Kasumi-1 (cell line): Measurements from ENCODE around the gene EDARADD.
"Not testable (repeated sequence)": the region's sequence is repeated elsewhere in the genome, so short reads cannot be mapped to it uniquely, and the experiment has no call there.

ENCODE experiments used
- DNase-seq, 2 experiments: peaks; one replicate each; lab custom pipeline; 2025; lab: John Stamatoyannopoulos, UW

EDARADD gene

GRCh38 chr1:236393681-236394481 lies at the start of gene EDARADD:
EDARADD (plus strand) TSS chr1:236394286; CDS start chr1:236394445, 159 bp downstream.
- DNase-seq: no peak

DNA sequence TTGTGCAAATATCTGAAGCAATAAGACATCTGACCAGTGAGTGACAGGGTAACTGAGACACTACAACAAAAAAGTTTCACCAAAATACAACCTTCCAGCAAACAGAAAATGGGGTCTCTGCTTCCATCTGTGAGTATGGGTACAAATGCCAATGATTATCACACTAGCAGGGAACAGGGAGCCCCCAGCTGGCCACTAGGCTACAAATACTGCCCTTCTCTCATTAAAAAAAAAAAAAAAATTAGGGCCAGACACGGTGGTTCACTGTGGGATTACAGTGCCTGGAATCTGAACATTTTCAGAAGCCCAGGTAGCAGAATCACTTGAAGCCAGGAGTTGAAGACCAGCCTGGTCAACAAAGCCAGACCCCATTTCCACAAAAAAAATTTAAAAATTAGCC lies 48.4 kb upstream of the EDARADD start:
- peak in 1 of 2 experiments; percentile 5 for DNase-seq

GRCh38 chr1:236348071-236348470 lies 46.0 kb upstream of the EDARADD start:
- DNase-seq: no peak

DNA sequence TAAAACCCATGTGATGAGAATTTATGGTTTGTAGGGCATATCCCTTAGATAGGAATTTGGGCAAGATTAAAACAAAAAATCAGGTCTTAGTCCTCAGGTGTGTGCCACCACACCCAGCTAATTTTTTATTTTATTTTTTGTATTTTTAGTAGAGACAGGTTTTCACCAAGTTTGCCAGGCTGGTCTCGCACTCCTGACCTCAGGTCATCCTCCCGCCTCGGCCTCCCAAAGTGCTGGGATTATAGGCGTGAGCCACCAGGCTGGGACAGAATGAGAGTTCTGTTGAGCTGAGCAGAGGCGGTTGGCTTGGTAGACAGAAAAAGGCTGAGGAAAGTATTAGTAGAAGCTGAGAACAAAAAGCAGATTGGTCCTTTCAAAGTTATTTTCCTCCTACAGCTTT lies 43.8 kb upstream of the EDARADD start:
- DNase-seq: no peak

- DNase-seq: no peak
These were observed 42.1 kb upstream of the EDARADD start for GRCh38 chr1:236351875-236352573.

DNA sequence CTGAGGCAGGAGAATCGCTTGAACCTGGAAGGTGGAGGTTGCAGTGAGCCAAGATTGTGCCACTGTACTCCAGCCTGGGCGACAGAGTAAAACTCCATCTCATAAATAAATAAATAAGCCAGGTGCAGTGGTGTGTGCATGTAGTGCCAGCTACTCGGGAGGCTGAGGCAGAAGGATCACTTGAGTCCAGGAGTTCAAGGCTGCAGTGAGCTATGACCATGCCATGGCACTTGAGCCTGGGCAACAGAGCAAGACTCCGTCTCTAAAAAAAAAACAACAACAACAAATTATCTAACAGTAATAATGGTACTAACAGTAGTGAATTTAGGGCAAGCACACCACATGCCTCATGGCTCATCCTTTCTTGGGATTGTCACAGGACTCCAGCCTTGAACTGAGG lies 41.3 kb upstream of the EDARADD start:
- DNase-seq: not testable (repeated sequence)

GRCh38 chr1:236353813-236354212 lies 40.3 kb upstream of the EDARADD start:
- no peak for DNase-seq

- DNase-seq: peak in 1 of 2 experiments; percentile 8
These were observed 39.5 kb upstream of the EDARADD start for GRCh38 chr1:236354330-236355147.

DNA sequence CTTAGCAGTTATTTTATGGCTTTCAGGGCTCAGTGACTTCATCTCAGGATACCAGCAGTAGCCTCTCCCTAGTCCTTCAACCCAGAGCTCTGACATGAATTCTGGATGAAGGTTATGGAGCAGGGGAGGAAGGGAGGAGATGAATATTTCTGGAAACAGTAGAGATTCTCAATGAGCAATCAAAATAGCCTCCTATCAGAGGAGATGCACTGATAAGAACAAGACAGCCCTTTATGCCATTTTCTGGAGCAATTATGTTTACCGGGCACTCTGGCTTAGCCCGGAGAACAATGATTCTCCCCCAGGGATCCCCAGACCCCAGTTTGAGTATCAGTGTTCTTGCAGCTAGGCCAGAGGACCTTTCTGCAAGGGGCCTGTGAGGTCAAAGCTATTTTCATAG lies 37.9 kb upstream of the EDARADD start:
- DNase-seq: no peak

DNA sequence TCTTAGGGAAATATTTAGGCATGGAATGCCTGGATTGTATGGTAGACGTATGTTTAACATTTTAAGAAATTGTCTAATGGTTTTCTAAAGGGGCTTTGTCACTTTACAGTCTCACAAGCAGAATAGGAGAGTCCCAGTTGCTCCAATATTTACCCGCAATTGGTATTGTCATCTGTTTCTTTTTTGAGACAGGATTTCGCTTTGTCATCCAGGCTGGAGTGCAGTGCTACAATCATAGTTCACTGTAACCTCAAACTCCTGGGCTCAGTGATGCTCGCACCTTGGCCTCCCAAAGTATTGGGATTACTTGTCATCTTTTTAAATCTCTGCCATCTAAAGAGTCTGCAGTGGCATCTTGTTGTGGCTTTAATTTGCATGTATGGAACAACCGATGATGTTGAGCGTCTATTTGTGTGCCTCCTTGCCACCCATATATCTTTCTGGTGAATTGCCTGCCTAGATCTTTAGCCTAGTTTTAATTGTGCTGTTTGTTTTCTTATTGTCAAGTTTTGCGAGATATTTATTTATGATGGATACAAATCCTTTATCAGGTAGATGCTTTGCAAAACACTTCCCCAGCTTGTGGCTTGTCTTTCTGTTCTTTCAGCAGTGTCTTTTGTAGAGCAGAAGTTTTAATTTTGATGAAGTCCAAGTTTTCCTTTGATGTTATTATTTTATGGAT lies 32.0 kb upstream of the EDARADD start:
- DNase-seq: no peak

DNA sequence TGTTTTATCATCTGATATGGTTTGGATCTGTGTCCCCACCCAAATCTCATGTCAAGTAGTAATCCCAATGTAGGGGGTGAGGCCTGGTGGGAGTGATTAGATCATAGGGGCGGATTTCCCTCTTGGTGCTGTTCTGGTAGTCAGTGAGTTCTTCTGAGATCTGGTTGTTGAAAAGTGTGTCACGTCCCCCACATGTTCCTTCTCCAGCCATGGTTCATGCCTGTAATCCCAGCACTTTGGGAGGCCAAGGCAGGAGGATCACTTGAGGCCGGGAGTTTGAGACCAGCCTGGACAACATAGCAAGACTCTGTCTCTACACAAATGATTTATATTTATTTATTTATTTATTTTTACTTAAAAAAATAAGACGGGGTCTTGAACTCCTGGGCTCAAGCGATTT lies 30.8 kb upstream of the EDARADD start:
- no peak for DNase-seq

- DNase-seq: no peak
These were observed 28.0 kb upstream of the EDARADD start for GRCh38 chr1:236365999-236366570.

DNA sequence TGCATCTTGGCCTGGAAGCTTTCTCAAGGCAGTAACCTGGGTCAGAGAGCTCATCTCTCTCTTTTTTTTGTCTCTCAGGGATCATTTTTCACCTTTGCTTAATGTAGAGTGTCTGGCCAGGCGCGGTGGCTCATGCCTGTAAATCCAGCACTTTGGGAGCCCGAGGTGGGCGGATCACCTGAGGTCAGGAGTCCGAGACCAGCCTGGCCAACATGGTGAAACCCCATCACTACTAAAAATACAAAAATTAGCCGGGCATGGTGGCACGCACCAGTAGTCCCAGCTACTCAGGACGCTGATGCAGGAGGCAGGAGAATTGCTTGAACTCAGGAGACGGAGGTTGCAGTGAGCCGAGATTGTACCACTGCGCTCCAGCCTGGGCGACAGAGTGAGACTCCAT lies 27.4 kb upstream of the EDARADD start:
- DNase-seq: not testable (repeated sequence)

- DNase-seq: no peak
These were observed 23.7 kb upstream of the EDARADD start for GRCh38 chr1:236370420-236370819.

- DNase-seq: no peak
These were observed 23.0 kb upstream of the EDARADD start for GRCh38 chr1:236371083-236371482.

DNA sequence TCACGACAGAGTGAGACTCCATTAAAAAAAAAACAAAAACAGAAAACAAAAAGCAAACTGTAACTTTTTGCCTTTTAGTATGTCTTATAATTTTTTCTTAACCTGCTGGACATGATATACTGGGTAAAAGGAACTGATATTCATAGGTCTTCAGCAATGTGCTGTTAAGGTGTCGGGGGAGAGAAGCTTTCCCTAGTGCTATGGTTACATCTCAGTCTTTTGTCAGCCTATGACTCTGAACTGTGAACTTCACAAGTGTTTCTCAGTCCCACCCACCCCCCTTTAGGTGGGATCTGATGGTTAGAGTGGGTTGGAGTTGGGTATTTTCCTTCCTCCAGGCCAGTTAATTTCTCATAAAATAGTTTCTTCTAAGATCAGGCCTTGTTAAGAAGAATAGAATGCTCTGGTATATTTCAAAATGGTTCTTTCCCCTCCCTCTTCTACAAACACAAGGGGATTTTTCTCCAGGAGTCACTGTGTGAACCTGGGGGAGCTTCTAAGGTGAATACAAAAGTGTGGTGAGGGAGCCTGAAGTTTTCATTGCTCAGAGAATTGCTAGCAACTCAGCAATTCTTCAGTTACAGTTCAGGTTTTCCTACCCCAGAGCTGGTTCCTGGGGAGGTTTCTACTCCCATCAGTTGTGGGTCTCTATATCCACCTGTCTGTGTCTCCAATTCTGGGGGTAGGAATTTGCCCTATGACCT lies 16.1 kb upstream of the EDARADD start:
- no peak for DNase-seq

DNA sequence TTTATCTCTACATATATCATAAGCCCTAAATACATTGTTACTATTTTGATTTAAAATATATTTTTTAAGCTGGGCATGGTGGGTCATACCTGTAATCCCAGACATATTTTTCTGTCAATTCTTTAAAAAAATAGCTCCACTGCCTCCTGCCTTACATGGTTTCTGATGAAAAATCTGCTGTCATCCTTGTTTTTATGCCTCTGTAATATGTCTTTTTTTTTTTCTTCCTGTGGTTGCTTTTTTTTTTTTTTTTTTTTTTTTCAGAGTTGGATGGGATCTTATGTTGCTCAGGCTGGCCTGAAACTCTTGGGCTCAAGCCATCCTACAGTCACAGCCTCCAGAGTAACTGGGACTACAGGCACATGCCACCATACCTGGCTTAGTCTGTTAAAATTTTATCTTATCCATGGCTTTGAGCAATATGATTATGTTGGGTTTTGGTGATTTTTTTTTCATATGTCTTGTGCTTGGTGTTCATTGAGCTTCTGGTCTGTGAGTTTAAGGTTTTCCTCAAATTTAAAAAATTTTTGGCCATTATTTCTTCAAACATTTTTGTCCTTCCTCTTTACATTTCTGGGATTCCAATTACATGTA lies 12.4 kb upstream of the EDARADD start:
- peak; percentile 22 to 27 for DNase-seq

- DNase-seq: no peak
These were observed 5.8 kb upstream of the EDARADD start for GRCh38 chr1:236388332-236388731.

DNA sequence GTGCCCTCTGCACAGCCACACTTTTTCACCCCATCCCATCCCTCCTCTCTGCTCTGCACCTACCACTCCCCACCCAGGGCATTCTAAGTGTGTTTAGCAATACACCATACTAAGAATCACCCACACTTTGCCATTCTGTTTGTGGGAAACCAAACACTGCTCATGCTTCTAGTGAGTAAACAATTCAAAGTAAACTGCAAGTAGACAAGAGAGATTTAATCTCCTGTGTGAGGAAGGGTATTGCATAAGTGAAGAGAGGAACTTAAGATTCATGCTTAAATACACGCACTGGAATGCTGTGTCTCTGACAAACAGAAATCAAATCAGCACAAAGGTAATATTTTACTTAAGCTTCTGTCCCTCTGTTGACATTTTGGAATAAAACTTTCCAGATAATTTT lies 4.8 kb upstream of the EDARADD start:
- no peak for DNase-seq

- no peak for DNase-seq
These were observed 3.1 kb upstream of the EDARADD start for GRCh38 chr1:236391008-236391407.

- DNase-seq: no peak
These were observed 1.9 kb upstream of the EDARADD start for GRCh38 chr1:236392182-236392581.
